ENCODE measurements around the gene ATMIN. TPM values are rescaled to one million over a fixed set of nuclear protein-coding genes. Genes with fewer than 3 reads are reported as not detected.

ATMIN gene
- total RNA-seq, 1 experiment from 2014 or later, result 46.7 TPM

DNA sequence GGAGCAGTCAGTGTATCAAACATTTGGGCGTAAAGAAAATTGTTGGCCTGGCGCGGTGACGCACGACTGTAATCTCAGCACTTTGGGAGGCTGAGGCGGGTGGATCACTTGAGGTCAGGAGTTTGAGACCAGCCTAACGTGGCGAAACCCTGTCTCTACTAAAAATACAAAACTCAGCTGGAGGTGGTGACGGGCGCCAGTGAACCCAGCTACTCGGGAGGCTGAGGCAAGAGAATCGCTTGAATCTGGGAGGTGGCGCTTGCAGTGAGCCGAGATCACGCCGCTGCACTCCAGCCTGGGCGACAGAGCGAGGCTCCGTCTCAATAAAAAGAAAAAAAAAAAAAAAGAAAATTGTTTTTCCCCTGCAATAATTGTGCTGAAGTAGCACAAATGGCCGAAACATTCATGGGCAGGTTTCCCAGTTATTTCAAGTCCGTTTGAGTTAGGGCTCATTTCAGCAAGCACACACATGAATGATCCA lies 59.2 kb downstream of the ATMIN start:
- Histone ChIP-seq H3K9me2 (ENCODE audit: insufficient read depth) (no peaks in the 10 kb centered on the region), H3K36me3 (ENCODE audit: control insufficient read depth in 1 of 2, insufficient read depth in 2 of 2, low read length in 2 of 2) (peaks cover 0 to 3% of the 10 kb centered on the region in 2 experiments; a peak in 3 of 4 replicates), H4K20me1 (ENCODE audit: insufficient read depth) (no peaks in the 10 kb centered on the region), H3K27ac (ENCODE audit: low read depth, low read length) (no peak overlapping the region), H3K4me1 (ENCODE audit: control insufficient read depth in 1 of 2, insufficient read depth in 2 of 2, low read length in 2 of 2) (peaks cover 0 to 30% of the 10 kb centered on the region in 2 experiments; a peak in 3 of 4 replicates), H3K79me2 (ENCODE audit: insufficient read depth, low read length) (peaks cover 61% of the 10 kb centered on the region), H3K9ac (ENCODE audit: low read length) (peak overlapping the region; percentile 98), H3K9me3 (ENCODE audit: control insufficient read depth in 1 of 2, insufficient read depth in 1 of 2, low read depth in 1 of 2, low read length in 2 of 2) (no peaks in the 10 kb centered on the region), H2AFZ (ENCODE audit: low read depth, low read length, poor library complexity, severe bottlenecking) (no peak overlapping the region), H3K4me3 (replicated peaks in 1 of 2; ENCODE audit: low read depth in 1 of 2, low read length in 2 of 2) (peak overlapping the region; percentile 89 to 95), H3K4me2 (ENCODE audit: low read length) (peak overlapping the region; percentile 86), H3K27me3 (ENCODE audit: insufficient read depth, low read length) (no peaks in the 10 kb centered on the region)
- ATAC-seq (no peak), DNase-seq (ENCODE audit: low read depth, low spot score) (no peak)
- ChIA-PET RAD21 (ENCODE audit: low non-redundant PET in 1 of 2, low total read pairs in 2 of 2, uncharacterized antibody in 2 of 2, unreplicated experiment in 2 of 2) (no interaction called here), POLR2A (no interaction called here), CTCF (interaction anchor here (1.0 kb wide), 1 partner anchor 18 kb away, joined by 3 read pairs; the partner anchor contains the start of gene C16orf46)
- no TSS peak for BruUV-seq (replicated peaks)
- intact Hi-C loops (cut with micrococcal nuclease), result loop anchor here (5.0 kb wide), 2 partner anchors 47 to 217 kb away; partner anchors contain the start of gene GAN
- TF ChIP-seq, protein P1, sequence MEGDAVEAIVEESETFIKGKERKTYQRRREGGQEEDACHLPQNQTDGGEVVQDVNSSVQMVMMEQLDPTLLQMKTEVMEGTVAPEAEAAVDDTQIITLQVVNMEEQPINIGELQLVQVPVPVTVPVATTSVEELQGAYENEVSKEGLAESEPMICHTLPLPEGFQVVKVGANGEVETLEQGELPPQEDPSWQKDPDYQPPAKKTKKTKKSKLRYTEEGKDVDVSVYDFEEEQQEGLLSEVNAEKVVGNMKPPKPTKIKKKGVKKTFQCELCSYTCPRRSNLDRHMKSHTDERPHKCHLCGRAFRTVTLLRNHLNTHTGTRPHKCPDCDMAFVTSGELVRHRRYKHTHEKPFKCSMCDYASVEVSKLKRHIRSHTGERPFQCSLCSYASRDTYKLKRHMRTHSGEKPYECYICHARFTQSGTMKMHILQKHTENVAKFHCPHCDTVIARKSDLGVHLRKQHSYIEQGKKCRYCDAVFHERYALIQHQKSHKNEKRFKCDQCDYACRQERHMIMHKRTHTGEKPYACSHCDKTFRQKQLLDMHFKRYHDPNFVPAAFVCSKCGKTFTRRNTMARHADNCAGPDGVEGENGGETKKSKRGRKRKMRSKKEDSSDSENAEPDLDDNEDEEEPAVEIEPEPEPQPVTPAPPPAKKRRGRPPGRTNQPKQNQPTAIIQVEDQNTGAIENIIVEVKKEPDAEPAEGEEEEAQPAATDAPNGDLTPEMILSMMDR (IDR thresholded peaks at IDR 0.05 in 2 of 3, conservative IDR thresholded peaks at IDR 0.05 in 1 of 3; ENCODE audit: borderline replicate concordance in 1 of 3, insufficient read depth in 1 of 3, low read depth in 2 of 3, low read length in 2 of 3), result no peak
- TF ChIP-seq ZFX (IDR thresholded peaks at IDR 0.05) (no peak), SP1 (IDR thresholded peaks at IDR 0.05; ENCODE audit: low read depth) (no peak), CBX3 (IDR thresholded peaks at IDR 0.05; ENCODE audit: low read depth) (no peak), FOSL1 (IDR thresholded peaks at IDR 0.05; ENCODE audit: low read depth) (no peak)
- TF ChIP-seq, protein P2, sequence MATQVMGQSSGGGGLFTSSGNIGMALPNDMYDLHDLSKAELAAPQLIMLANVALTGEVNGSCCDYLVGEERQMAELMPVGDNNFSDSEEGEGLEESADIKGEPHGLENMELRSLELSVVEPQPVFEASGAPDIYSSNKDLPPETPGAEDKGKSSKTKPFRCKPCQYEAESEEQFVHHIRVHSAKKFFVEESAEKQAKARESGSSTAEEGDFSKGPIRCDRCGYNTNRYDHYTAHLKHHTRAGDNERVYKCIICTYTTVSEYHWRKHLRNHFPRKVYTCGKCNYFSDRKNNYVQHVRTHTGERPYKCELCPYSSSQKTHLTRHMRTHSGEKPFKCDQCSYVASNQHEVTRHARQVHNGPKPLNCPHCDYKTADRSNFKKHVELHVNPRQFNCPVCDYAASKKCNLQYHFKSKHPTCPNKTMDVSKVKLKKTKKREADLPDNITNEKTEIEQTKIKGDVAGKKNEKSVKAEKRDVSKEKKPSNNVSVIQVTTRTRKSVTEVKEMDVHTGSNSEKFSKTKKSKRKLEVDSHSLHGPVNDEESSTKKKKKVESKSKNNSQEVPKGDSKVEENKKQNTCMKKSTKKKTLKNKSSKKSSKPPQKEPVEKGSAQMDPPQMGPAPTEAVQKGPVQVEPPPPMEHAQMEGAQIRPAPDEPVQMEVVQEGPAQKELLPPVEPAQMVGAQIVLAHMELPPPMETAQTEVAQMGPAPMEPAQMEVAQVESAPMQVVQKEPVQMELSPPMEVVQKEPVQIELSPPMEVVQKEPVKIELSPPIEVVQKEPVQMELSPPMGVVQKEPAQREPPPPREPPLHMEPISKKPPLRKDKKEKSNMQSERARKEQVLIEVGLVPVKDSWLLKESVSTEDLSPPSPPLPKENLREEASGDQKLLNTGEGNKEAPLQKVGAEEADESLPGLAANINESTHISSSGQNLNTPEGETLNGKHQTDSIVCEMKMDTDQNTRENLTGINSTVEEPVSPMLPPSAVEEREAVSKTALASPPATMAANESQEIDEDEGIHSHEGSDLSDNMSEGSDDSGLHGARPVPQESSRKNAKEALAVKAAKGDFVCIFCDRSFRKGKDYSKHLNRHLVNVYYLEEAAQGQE (IDR thresholded peaks at IDR 0.05; ENCODE audit: low read depth), result no peak
- TF ChIP-seq, protein P3, sequence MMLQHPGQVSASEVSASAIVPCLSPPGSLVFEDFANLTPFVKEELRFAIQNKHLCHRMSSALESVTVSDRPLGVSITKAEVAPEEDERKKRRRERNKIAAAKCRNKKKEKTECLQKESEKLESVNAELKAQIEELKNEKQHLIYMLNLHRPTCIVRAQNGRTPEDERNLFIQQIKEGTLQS (IDR thresholded peaks at IDR 0.05), result no peak

Data from HCT116 (cell line).